Stomach (tissue), 4 donors: ENCODE results near the gene TSEN54.

Experiments
- CTCF ChIP-seq, 7 experiments: fragments of 450-650 bp in 4 of 7; fragments of 200-600 bp in 3 of 7; sonication (generic) in 3 of 7; IDR thresholded peaks; one replicate each; pipeline ENCODE4 v1.5.1; 2016 to 2019; ENCODE audit warnings: antibody characterized with exemption in 7 of 7, control low read depth in 2 of 7, mild to moderate bottlenecking in 1 of 7
- EP300 ChIP-seq: sonication (generic); formaldehyde crosslinking; IDR thresholded peaks from one replicate; pipeline ENCODE4 v1.6.1; 2017; ENCODE audit warnings: antibody characterized with exemption
- POLR2A ChIP-seq, 4 donors: fragments of 450-650 bp; IDR thresholded peaks; one replicate each; pipeline ENCODE4 v1.6.1; 2016; ENCODE audit warnings: antibody characterized with exemption in 4 of 4, control low read depth in 2 of 4, mild to moderate bottlenecking in 1 of 4, moderate library complexity in 1 of 4

- TF ChIP-seq CTCF (IDR thresholded peaks at IDR 0.05) = no peak
- TF ChIP-seq EP300 = no peak
- no peak for TF ChIP-seq POLR2A (IDR thresholded peaks at IDR 0.05)
Observed at GRCh38 chr17:75540923-75541503, 24.7 kb downstream of the TSEN54 start.
